Heart left ventricle (tissue), 16 donors: ENCODE results near the gene CD4. TPM values are rescaled to one million over a fixed set of nuclear protein-coding genes. Genes with fewer than 3 reads are reported as not detected.

Source experiments
- ATAC-seq, 4 donors: fragments of 200-7000 bp; cut with Tn5 transposase; one replicate each; pipeline ENCODE4 v1.9.1; 2020 to 2022; ENCODE audit warnings: moderate library complexity in 4 of 4, mild to moderate bottlenecking in 3 of 4, moderate number of reproducible peaks in 1 of 4
- DNase-seq, 5 donors: peaks; one replicate each; pipeline ENCODE4 v3.0.0-alpha.2; 2020
- H3K27ac ChIP-seq, 12 donors: fragments of 200-600 bp; sonication (generic) in 4 of 12; one replicate each; pipeline versions ENCODE4 v1.5.0 to v1.8.0; 2016 to 2022; ENCODE audit warnings: mild to moderate bottlenecking in 2 of 12
- H3K27me3 ChIP-seq, 9 donors: fragments of 200-600 bp; sonication (generic) in 2 of 9; one replicate each; pipeline versions ENCODE4 v1.5.1 to v1.8.0; 2016 to 2022; ENCODE audit warnings: mild to moderate bottlenecking in 3 of 9
- H3K36me3 ChIP-seq, 9 donors: fragments of 200-600 bp; sonication (generic) in 2 of 9; one replicate each; pipeline versions ENCODE4 v1.5.0 to v1.8.0; 2018 to 2022; ENCODE audit warnings: mild to moderate bottlenecking in 2 of 9
- H3K4me1 ChIP-seq, 12 donors: fragments of 200-600 bp; sonication (generic) in 4 of 12; one replicate each; pipeline versions ENCODE4 v1.5.0 to v1.8.0; 2016 to 2022; ENCODE audit warnings: mild to moderate bottlenecking in 3 of 12
- H3K4me3 ChIP-seq, 12 donors: fragments of 200-600 bp; sonication (generic) in 4 of 12; one replicate each; pipeline versions ENCODE4 v1.5.0 to v1.8.0; 2017 to 2022; ENCODE audit warnings: mild to moderate bottlenecking in 9 of 12, moderate library complexity in 4 of 12
- H3K9me3 ChIP-seq, 12 donors: fragments of 200-600 bp; sonication (generic) in 4 of 12; one replicate each; pipeline versions ENCODE4 v1.5.0 to v1.8.0; 2016 to 2022; ENCODE audit warnings: mild to moderate bottlenecking in 1 of 12
- POLR2A ChIP-seq, 2 donors: fragments of 450-650 bp; IDR thresholded peaks; one replicate each; pipeline ENCODE4 v1.6.1; 2017; ENCODE audit warnings: antibody characterized with exemption in 2 of 2, mild to moderate bottlenecking in 2 of 2, moderate library complexity in 2 of 2
- WGBS, 4 donors: extraction: QIAGEN DNeasy Blood & Tissue Kit in 2 of 4; methylation state at CpG; one replicate each; pipeline versions ENCODE4 v1.1.5 to v1.1.7; 2013 to 2018; 5-methylcytosine and 5-hydroxymethylcytosine counted together
- intact Hi-C, 10 donors: fragments of 100-400 bp; cut with DNase I; formaldehyde crosslinking; loops; one replicate each; pipeline versions ENCODE4 v1.11.1 to v1.14.2; 2022
- polyA plus RNA-seq, 2 donors: library from polyadenylated mRNA; stranded (reverse); fragments of 200-250 nt; gene quantifications; one replicate each; pipeline ENCODE4 v1.2.3, GENCODE V29; 2013
- total RNA-seq, 9 donors: library from RNA; depleted of rRNA in 2 of 9; stranded (reverse); fragments of >200 nt in 2 of 9; fragmentation: NEBNext Ultra II Directional in 3 of 9; extraction: Animal tissue kit (Norgen Biotek cat#: 25700) in 3 of 9; gene quantifications; one replicate each; pipeline versions ENCODE4 v1.1.0 to v1.2.4, GENCODE V29; 2016 to 2023
- TF ChIP-seq, protein P1 (sequence below), 12 donors: fragments of 200-600 bp; sonication (generic) in 4 of 12; IDR thresholded peaks; one replicate each; pipeline versions ENCODE4 v1.5.0 to v1.8.0; 2018 to 2022; ENCODE audit warnings: antibody characterized with exemption in 12 of 12, mild to moderate bottlenecking in 5 of 12
- donor health status: ischemic (EF 13 %, LVEDD 7.1; RV severe dilation, severe dysfunction).
- donor health status: healthy with polysubstance abuse.
- donor health status: DM: no; HTN: yes; CAD: no.
- donor health status: DM: no; HTN: no; CAD: no.
- donor health status: ischemic (EF 25% LVEDD 6.9; RV normal size, moderate dysfunction).
- donor health status: ischemic (EF 25% LVEDD 5.7; RV mildly dilated, moderate dysfunction).
- donor health status: healthy.
- donor health status: DM: yes; HTN: yes; CAD: no.
- donor health status: ischemic (EF 35%, LVEDD 5.7; RV mildly dilated, moderate dysfunction).
- donor health status: nonischemic (EF 11% LVEDD 7.7; RV severe dilation, severe dysfunction).
- donor health status: DM: yes; HTN: yes; CAD: no.
- donor health status: PGD.
- donor health status: ischemic (EF 29% LVEDD 5.4; RV normal size, mild dysfunction).
- donor health status: nonischemic (EF 23%, LVEDD 6.1; RV moderate dilation, normal function).

CD4 gene
- total and polyA plus RNA-seq, 11 donors, result 1.1 to 71.9 (median 4.6) TPM

DNA sequence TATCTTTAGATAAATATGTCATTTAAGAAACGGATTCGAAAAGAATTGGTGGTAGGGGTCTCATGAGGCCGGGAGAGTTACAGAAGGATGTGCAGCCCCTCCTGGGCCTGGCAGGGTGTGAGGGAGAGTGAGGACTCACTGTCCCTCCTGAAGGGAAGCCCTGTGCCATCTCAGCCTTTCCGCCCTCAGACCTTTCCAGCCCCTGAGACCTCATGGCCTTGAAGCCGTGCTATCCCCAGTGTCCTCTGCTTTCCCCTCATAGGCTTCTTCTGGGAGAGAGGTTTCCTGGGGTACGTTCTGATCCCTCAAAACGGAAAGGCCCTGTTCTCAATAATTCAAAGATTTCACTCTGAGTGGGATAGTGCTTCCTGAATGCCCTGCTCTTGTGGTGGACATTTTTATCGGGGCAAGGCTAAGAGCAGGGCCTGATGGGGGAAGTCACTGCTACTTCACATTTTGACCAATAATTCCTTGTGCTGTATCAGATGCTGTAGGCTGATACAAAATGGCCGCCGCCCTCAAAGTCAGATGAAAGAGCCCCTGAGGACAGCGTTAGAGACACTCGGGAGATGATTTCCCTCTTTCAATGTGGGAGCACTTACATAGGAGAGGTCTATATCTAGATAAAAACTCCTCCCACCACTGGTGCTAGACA is 1.3 kb downstream of the CD4 start:
- intact Hi-C loops, result no loop called here
- Histone ChIP-seq H3K9me3 (no peaks in the 10 kb centered on the region), H3K27ac (peak overlapping the region in 1 of 12 donors; percentile 95), H3K36me3 (peaks cover 0 to 7% (median 0%) of the 10 kb centered on the region in 9 donors), H3K4me3 (peak overlapping the region in 5 of 12 donors; percentile 40 to 65 (median 50)), H3K4me1 (peaks cover 0 to 48% (median 0%) of the 10 kb centered on the region in 12 donors), H3K27me3 (peaks cover 0 to 4% (median 0%) of the 10 kb centered on the region in 9 donors)
- WGBS, 4 donors, result 88 to 93% (median 90%) methylated on average over 12 of the region's 12 CpGs
- TF ChIP-seq, protein P1, sequence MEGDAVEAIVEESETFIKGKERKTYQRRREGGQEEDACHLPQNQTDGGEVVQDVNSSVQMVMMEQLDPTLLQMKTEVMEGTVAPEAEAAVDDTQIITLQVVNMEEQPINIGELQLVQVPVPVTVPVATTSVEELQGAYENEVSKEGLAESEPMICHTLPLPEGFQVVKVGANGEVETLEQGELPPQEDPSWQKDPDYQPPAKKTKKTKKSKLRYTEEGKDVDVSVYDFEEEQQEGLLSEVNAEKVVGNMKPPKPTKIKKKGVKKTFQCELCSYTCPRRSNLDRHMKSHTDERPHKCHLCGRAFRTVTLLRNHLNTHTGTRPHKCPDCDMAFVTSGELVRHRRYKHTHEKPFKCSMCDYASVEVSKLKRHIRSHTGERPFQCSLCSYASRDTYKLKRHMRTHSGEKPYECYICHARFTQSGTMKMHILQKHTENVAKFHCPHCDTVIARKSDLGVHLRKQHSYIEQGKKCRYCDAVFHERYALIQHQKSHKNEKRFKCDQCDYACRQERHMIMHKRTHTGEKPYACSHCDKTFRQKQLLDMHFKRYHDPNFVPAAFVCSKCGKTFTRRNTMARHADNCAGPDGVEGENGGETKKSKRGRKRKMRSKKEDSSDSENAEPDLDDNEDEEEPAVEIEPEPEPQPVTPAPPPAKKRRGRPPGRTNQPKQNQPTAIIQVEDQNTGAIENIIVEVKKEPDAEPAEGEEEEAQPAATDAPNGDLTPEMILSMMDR (IDR thresholded peaks at IDR 0.05), result no peak
- TF ChIP-seq POLR2A (IDR thresholded peaks at IDR 0.05), result no peak
- no peak for DNase-seq
- ATAC-seq, result no peak

DNA sequence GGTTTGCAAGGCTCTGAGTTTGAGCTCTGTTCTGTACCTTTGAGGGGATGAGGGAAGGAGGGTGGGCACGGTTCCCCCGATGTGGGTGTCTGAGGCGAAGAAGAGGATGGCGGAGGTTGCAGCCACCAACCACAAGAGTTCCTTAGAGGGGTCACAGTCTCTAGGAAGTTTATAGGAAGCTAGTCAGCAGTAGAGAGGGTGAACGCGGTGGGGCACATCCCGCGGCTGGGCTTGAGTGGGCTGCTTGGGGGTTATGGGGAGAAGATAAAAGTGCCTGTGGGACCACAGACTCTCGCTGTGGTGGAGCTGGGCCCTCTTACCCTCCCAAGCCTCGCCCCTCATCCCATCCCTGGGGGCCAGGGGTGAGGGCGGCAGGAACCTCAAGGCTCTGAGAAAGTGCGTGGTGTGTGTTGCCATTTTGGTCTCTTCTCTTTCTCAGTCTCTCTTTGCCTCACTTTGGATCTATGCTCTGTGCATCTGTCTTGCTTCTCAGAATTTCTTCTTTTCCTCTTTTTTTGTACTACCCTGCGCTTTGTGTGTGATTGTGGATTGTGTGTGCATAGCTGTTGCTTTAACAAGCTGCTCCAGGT is 2.7 kb downstream of the CD4 start:
- peak overlapping the region in 6 of 12 donors; percentile 14 to 65 (median 20) for H3K4me3 ChIP-seq
- ATAC-seq, result no peak
- H3K27ac ChIP-seq, result peak overlapping the region in 3 of 12 donors; percentile 19 to 95 (median 37)
- 78 to 88% (median 83%) methylated on average over 13 of the region's 13 CpGs for WGBS, 4 donors
- intact Hi-C loops, result no loop called here
- TF ChIP-seq, protein P1 (IDR thresholded peaks at IDR 0.05), result no peak
- TF ChIP-seq POLR2A (IDR thresholded peaks at IDR 0.05), result no peak
- peaks cover 0 to 21% (median 0%) of the 10 kb centered on the region in 9 donors for H3K36me3 ChIP-seq
- DNase-seq, result no peak
- H3K9me3 ChIP-seq, result no peaks in the 10 kb centered on the region
- peaks cover 0 to 4% (median 0%) of the 10 kb centered on the region in 9 donors for H3K27me3 ChIP-seq
- H3K4me1 ChIP-seq, result peaks cover 0 to 38% (median 0%) of the 10 kb centered on the region in 12 donors

DNA sequence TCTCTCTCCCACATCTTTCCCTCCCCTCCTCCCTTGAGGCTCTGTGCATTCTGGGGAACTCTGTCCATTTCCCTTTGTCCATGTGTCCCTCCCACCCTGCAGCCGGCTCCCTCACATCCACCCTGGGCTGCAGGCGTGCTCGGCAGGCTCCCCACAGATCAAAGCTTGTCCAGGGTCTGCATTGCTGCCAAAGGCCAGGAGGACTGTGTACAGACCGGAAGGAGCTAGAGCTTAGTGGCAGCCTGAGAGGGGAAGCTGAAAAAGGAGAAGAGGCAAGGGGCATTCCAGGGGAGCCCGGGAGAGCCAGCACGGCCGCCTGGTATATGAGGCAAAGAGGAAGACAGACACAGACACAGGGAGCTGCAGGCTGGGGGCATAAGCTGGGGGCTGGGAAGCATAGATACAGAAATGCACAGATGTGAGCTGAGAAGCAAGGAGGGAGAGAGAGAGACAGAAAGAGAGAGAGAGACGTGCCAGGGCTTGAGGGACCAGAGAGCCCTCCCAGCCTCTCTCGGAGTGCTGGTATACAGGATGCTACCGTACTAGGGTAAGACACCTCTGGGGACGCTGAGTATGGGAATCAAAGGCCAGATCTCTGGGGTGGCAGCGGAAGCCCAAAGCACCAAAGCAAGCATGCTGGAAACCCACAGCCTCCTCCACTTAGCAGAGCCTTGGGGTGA is 3.3 kb downstream of the CD4 start:
- peak overlapping the region in 1 of 12 donors; percentile 95 for H3K27ac ChIP-seq
- H3K36me3 ChIP-seq, result peaks cover 0 to 22% (median 0%) of the 10 kb centered on the region in 9 donors
- TF ChIP-seq, protein P1 (IDR thresholded peaks at IDR 0.05), result no peak
- H3K4me3 ChIP-seq, result peak overlapping the region in 5 of 12 donors; percentile 14 to 65 (median 22)
- WGBS, 4 donors, result 26 to 39% (median 33%) methylated on average over 12 of the region's 12 CpGs
- H3K9me3 ChIP-seq, result no peaks in the 10 kb centered on the region
- H3K4me1 ChIP-seq, result peaks cover 0 to 32% (median 0%) of the 10 kb centered on the region in 12 donors
- intact Hi-C loops, result no loop called here
- H3K27me3 ChIP-seq, result peaks cover 0 to 4% (median 0%) of the 10 kb centered on the region in 9 donors
- peak; percentile 27 to 81 (median 67) for ATAC-seq
- peak in 3 of 5 donors; percentile 42 to 61 (median 44) for DNase-seq

DNA sequence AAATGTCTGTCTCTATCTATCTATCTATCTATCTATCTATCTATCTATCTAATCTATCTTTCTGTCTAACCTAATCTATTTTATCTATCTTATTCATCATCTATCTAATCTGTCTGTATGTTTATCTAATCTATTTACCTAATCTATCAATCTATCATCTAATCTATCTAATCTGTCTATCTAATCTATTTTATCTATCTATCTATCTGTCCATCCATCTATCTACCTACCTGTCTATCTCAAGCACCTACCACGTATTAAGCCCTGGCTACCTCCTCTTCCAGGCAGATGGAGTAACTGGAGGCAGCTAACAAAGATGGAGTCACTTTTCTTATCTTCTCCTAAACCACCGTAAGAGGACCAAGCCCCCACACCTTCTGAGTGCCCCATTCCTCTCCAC is 5.8 kb downstream of the CD4 start:
- TF ChIP-seq POLR2A (IDR thresholded peaks at IDR 0.05), result no peak
- TF ChIP-seq, protein P1 (IDR thresholded peaks at IDR 0.05), result no peak
- ATAC-seq, result no peak
- intact Hi-C loops, result no loop called here
- WGBS, 4 donors, result 67 to 71% (median 69%) methylated on average over 2 of the region's 2 CpGs
- Histone ChIP-seq H3K27me3 (peaks cover 0 to 4% (median 0%) of the 10 kb centered on the region in 9 donors), H3K4me1 (peaks cover 0 to 20% (median 0%) of the 10 kb centered on the region in 12 donors), H3K27ac (no peak overlapping the region), H3K4me3 (no peak overlapping the region), H3K9me3 (no peaks in the 10 kb centered on the region), H3K36me3 (peaks cover 0 to 30% (median 0%) of the 10 kb centered on the region in 9 donors)
- no peak for DNase-seq
